ENCODE measurements around the gene SMARCA1. TPM values are rescaled to one million over a fixed set of nuclear protein-coding genes. Genes with fewer than 3 reads are reported as not detected.

The SMARCA1 gene
- total and polyA plus RNA-seq, 2 donors (not counting 1 experiment from before 2014, with no cell fraction given) = 53.3 to 74.5 TPM

GRCh38 chrX:129531132-129531531, 7.8 kb upstream of the SMARCA1 start:
- TF ChIP-seq CTCF (conservative IDR thresholded peaks at IDR 0.05 in 1 of 2, IDR thresholded peaks at IDR 0.05 in 1 of 2; ENCODE audit: low read depth in 1 of 2, low read length in 2 of 2) = no peak
- no peak for TF ChIP-seq EZH2 (IDR thresholded peaks at IDR 0.05; ENCODE audit: low read length, missing control alignments)
- Histone ChIP-seq H3K9ac (ENCODE audit: insufficient read depth, low read length) (no peak overlapping the region), H3K79me2 (ENCODE audit: control insufficient read depth, insufficient read depth, low read length) (no peaks in the 10 kb centered on the region), H4K20me1 (ENCODE audit: control insufficient read depth, extremely low read depth, insufficient read depth, low read length) (no peaks in the 10 kb centered on the region), H3K9me3 (ENCODE audit: control insufficient read depth, insufficient read depth, low read depth, low read length) (no peaks in the 10 kb centered on the region), H3K36me3 (ENCODE audit: control insufficient read depth, insufficient read depth, low read length) (no peaks in the 10 kb centered on the region), H3K27me3 (ENCODE audit: control insufficient read depth, insufficient read depth, low read length) (no peaks in the 10 kb centered on the region), H3K4me3 (replicated peaks in 1 of 4; ENCODE audit: control extremely low read depth in 1 of 4, insufficient read depth in 1 of 4, low read depth in 3 of 4, low read length in 4 of 4) (no peak overlapping the region), H3K4me2 (ENCODE audit: extremely low read depth, insufficient read depth, low read length) (no peak overlapping the region), H2AFZ (ENCODE audit: low read length) (no peak overlapping the region), H3K4me1 (ENCODE audit: control insufficient read depth, extremely low read depth, insufficient read depth, low read length) (no peaks in the 10 kb centered on the region), H3K27ac (ENCODE audit: insufficient read depth, low read length) (no peak overlapping the region)
- DNase-seq (ENCODE audit: low read depth in 2 of 2) = no peak

- Histone ChIP-seq H3K79me2 (ENCODE audit: control insufficient read depth, insufficient read depth, low read length) (no peaks in the 10 kb centered on the region), H3K36me3 (ENCODE audit: control insufficient read depth, insufficient read depth, low read length) (no peaks in the 10 kb centered on the region), H3K27ac (ENCODE audit: insufficient read depth, low read length) (no peak overlapping the region), H3K9me3 (ENCODE audit: control insufficient read depth, insufficient read depth, low read depth, low read length) (no peaks in the 10 kb centered on the region), H4K20me1 (ENCODE audit: control insufficient read depth, extremely low read depth, insufficient read depth, low read length) (no peaks in the 10 kb centered on the region), H2AFZ (ENCODE audit: low read length) (no peak overlapping the region), H3K4me2 (ENCODE audit: extremely low read depth, insufficient read depth, low read length) (no peak overlapping the region), H3K4me1 (ENCODE audit: control insufficient read depth, extremely low read depth, insufficient read depth, low read length) (no peaks in the 10 kb centered on the region), H3K9ac (ENCODE audit: insufficient read depth, low read length) (no peak overlapping the region), H3K27me3 (ENCODE audit: control insufficient read depth, insufficient read depth, low read length) (no peaks in the 10 kb centered on the region), H3K4me3 (replicated peaks in 1 of 4; ENCODE audit: control extremely low read depth in 1 of 4, insufficient read depth in 1 of 4, low read depth in 3 of 4, low read length in 4 of 4) (no peak overlapping the region)
- no peak for DNase-seq (ENCODE audit: low read depth in 2 of 2)
- no peak for TF ChIP-seq EZH2 (IDR thresholded peaks at IDR 0.05; ENCODE audit: low read length, missing control alignments)
- no peak for TF ChIP-seq CTCF (conservative IDR thresholded peaks at IDR 0.05 in 1 of 2, IDR thresholded peaks at IDR 0.05 in 1 of 2; ENCODE audit: low read depth in 1 of 2, low read length in 2 of 2)
Observed at GRCh38 chrX:129530410-129530809, 7.1 kb upstream of the SMARCA1 start.

- no peaks in the 10 kb centered on the region for H3K4me1 ChIP-seq (ENCODE audit: control insufficient read depth, extremely low read depth, insufficient read depth, low read length)
- no peak overlapping the region for H2AFZ ChIP-seq (ENCODE audit: low read length)
- no peak overlapping the region for H3K9ac ChIP-seq (ENCODE audit: insufficient read depth, low read length)
- H3K9me3 ChIP-seq (ENCODE audit: control insufficient read depth, insufficient read depth, low read depth, low read length) = no peaks in the 10 kb centered on the region
- TF ChIP-seq EZH2 (IDR thresholded peaks at IDR 0.05; ENCODE audit: low read length, missing control alignments) = no peak
- TF ChIP-seq CTCF (conservative IDR thresholded peaks at IDR 0.05 in 1 of 2, IDR thresholded peaks at IDR 0.05 in 1 of 2; ENCODE audit: low read depth in 1 of 2, low read length in 2 of 2) = no peak
- H3K27me3 ChIP-seq (ENCODE audit: control insufficient read depth, insufficient read depth, low read length) = no peaks in the 10 kb centered on the region
- peak; percentile 44 to 51 for DNase-seq (ENCODE audit: low read depth in 2 of 2)
- no peak overlapping the region for H3K4me3 ChIP-seq (replicated peaks in 1 of 4; ENCODE audit: control extremely low read depth in 1 of 4, insufficient read depth in 1 of 4, low read depth in 3 of 4, low read length in 4 of 4)
- H3K79me2 ChIP-seq (ENCODE audit: control insufficient read depth, insufficient read depth, low read length) = no peaks in the 10 kb centered on the region
- H4K20me1 ChIP-seq (ENCODE audit: control insufficient read depth, extremely low read depth, insufficient read depth, low read length) = no peaks in the 10 kb centered on the region
- no peak overlapping the region for H3K27ac ChIP-seq (ENCODE audit: insufficient read depth, low read length)
- H3K4me2 ChIP-seq (ENCODE audit: extremely low read depth, insufficient read depth, low read length) = no peak overlapping the region
- H3K36me3 ChIP-seq (ENCODE audit: control insufficient read depth, insufficient read depth, low read length) = no peaks in the 10 kb centered on the region
Observed at GRCh38 chrX:129529685-129530281, 6.5 kb upstream of the SMARCA1 start.

Measured in fibroblast of lung (primary cell).